Lower leg skin (tissue), 4 donors: ENCODE results near the gene NECTIN1. TPM values are rescaled to one million over a fixed set of nuclear protein-coding genes. Genes with fewer than 3 reads are reported as not detected.

ENCODE experiments used
- DNase-seq, 2 donors: peaks; one replicate each; pipeline ENCODE4 v3.0.0-alpha.2; 2019; ENCODE audit warnings: low spot score in 2 of 2
- H3K4me3 ChIP-seq: fragments of 200-600 bp; sonication (generic); 2 replicates; pipeline ENCODE4 v1.5.1; 2017; ENCODE audit warnings: mild to moderate bottlenecking, low read depth; ENCODE audit not compliant: poor library complexity, severe bottlenecking
- CTCF ChIP-seq, 3 donors: fragments of 450-650 bp; IDR thresholded peaks; one replicate each; pipeline ENCODE4 v1.5.1; 2016; ENCODE audit warnings: antibody characterized with exemption in 3 of 3, mild to moderate bottlenecking in 3 of 3, moderate library complexity in 2 of 3
- POLR2A ChIP-seq, 2 donors: fragments of 450-650 bp; IDR thresholded peaks; one replicate each; pipeline ENCODE4 v1.6.1; 2016 to 2017; ENCODE audit warnings: antibody characterized with exemption in 2 of 2, mild to moderate bottlenecking in 1 of 2, moderate library complexity in 1 of 2
- WGBS, 2 donors: methylation state at CpG; one replicate each; pipeline ENCODE4 v1.1.5; 2018; 5-methylcytosine and 5-hydroxymethylcytosine counted together
- intact Hi-C: fragments of 100-400 bp; cut with DNase I; formaldehyde crosslinking; loops from one replicate; pipeline ENCODE4 v1.15.0; 2023; ENCODE audit warnings: low total_unique reads
- total RNA-seq, 4 donors: library from RNA; depleted of rRNA; stranded (reverse); fragments of >200 nt; gene quantifications; one replicate each; pipeline ENCODE4 v1.1.0, GENCODE V29; 2016

NECTIN1 gene
- total RNA-seq, 4 donors from 2014 or later = 111 to 142 (median 130) TPM

DNA sequence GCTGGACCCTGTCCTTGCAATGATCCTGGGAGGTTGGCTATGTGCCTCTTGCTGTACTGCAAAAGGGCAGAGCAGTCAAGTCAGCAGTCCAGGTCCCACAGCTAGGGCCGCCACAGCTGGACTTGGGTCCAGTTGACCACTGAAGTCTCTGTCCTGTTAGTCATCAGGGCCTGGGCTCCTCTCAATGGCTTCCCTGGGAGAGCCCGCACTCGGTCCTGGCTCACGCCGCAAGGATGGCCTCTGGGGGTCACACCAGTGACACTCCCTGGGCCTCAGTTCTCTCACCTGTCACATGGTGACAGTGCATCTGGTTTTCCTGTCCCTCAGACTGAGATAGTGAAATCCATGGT is 85.1 kb downstream of the NECTIN1 start:
- TF ChIP-seq CTCF (IDR thresholded peaks at IDR 0.05) (no peak), POLR2A (IDR thresholded peaks at IDR 0.05) (no peak)
- no peak for DNase-seq
- 92 to 100% methylated on average over 1 to 5 of the region's 5 CpGs for WGBS, 2 donors
- no peak overlapping the region for H3K4me3 ChIP-seq
- intact Hi-C loops = loop anchor here (10.0 kb wide), 1 partner anchor 159 kb away; no protein-coding TSS in a partner anchor

DNA sequence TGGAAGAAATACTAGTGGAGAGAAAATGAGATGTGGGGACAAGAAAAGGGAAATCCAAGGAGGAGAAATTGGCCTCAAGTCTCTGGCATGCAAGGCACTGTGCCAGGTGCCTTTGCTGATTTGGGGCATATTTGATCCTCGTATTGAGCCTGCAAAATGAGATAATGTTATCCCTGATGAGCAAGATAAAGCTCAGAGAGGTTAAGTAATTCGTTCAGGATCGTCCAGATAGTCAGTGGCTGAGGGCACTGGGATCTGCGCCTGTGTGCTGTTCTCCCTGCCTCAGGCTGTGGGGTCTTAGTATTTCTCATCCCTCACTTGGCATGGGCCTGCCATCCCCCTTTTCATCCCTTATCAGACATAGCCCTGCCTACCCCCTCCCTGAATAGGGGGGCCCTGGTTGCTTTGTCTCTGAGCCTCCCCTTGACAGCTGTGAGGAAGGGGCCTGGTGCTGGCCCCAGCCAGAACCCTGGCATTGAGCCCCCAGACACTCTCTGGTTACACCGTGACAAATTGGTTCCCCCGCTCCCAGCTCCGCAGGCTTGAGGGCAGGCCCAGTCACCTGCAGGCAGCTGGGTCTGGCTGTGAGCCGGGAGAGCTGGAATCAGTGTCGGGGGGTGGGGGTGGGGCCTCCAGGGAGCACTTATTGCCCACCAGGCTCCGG is 85.7 kb downstream of the NECTIN1 start:
- no peak for DNase-seq
- TF ChIP-seq POLR2A (IDR thresholded peaks at IDR 0.05) (no peak), CTCF (IDR thresholded peaks at IDR 0.05) (no peak)
- 91 to 94% methylated on average over 10 of the region's 10 CpGs for WGBS, 2 donors
- intact Hi-C loops = loop anchor here (10.0 kb wide), 1 partner anchor 159 kb away; no protein-coding TSS in a partner anchor
- H3K4me3 ChIP-seq = no peak overlapping the region

DNA sequence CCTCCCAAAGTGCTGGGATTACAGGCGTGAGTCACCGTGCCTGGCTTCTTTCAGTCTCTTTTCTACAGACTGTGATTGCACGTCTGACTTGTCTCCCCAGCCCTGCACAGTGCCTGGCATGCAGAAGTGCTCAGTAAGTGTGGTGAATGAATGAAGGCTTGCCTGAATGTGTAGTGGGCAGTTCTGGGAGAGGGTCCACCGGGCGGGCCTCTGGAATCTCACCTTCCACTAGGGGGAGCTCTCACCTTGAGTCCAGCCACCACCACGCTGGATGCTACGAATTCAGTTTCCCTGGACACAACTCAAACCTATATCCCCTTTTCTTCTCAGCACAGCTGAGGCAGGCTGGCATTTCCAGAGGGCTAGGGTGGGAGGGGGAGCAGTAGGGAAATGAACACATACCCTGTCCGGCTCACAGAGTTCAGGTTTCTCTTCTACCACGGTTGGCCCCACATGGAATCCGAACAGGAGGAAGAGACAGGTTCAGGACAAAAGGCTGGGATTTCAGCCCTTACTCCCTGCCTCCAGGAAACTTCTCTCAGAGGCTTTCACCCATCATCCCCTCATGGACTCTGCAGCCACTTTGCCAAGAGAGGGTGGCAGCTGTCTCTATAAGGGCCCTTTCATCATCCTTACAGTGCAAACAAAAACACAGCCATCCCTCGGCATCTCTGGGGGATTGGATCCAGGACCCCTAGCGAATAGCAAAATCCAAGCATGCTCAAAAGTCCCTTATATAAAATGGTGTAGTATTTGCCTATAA is 86.8 kb downstream of the NECTIN1 start:
- no peak for DNase-seq
- no peak for TF ChIP-seq CTCF (IDR thresholded peaks at IDR 0.05)
- no peak for TF ChIP-seq POLR2A (IDR thresholded peaks at IDR 0.05)
- 64 to 71% methylated on average over 11 of the region's 12 CpGs for WGBS, 2 donors
- H3K4me3 ChIP-seq = no peak overlapping the region
- intact Hi-C loops = loop anchor here (10.0 kb wide), 1 partner anchor 157 kb away; no protein-coding TSS in a partner anchor

GRCh38 chr11:119640541-119640940 is 88.5 kb downstream of the NECTIN1 start:
- DNase-seq = no peak
- 55 to 73% methylated on average over 6 of the region's 6 CpGs for WGBS, 2 donors
- intact Hi-C loops = loop anchor here (10.0 kb wide), 1 partner anchor 156 kb away; no protein-coding TSS in a partner anchor

DNA sequence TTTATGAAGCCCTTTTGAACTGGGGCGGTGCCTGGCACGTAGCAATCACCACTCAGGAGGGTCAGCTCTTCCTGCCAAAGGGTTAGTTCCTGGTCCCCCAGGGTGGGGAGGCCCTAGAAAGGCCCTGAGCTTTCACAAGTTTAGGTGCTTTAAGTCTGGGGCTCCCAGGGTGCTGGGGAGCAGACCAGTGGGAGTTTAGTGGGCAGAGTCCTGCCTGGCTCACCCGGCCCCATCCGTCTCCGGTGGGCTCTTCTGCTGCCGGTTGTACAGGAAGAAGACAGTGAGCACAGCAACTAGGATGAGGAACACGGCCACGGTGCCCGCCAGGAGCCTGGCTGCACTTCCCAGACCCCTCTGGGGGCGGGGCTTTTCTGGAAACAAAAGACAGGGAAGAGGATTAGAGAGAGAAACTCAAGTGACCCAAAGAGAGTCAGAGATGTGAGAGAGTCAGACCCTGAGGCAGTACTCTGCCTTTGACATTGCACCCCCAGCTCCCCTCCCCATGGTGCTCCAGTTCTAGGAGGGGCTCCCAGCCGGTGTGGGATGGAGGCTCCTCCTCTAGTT is 89.3 kb downstream of the NECTIN1 start:
- no peak overlapping the region for H3K4me3 ChIP-seq
- TF ChIP-seq POLR2A (IDR thresholded peaks at IDR 0.05) = no peak
- TF ChIP-seq CTCF (IDR thresholded peaks at IDR 0.05) = no peak
- intact Hi-C loops = loop anchor here (10.0 kb wide), 1 partner anchor 155 kb away; no protein-coding TSS in a partner anchor
- WGBS, 2 donors = 61 to 68% methylated on average over 11 of the region's 11 CpGs
- DNase-seq = no peak

More at GRCh38 chr11:119640541-119640940, 88.5 kb downstream of the NECTIN1 start:
- no peak overlapping the region for H3K4me3 ChIP-seq
- TF ChIP-seq CTCF (IDR thresholded peaks at IDR 0.05) = no peak
- no peak for TF ChIP-seq POLR2A (IDR thresholded peaks at IDR 0.05)
